A673 (cell line): ENCODE measurements around the gene PANX2. TPM values are rescaled to one million over a fixed set of nuclear protein-coding genes. Genes with fewer than 3 reads are reported as not detected.

Experiments
- BruUV-seq: library from RNA; stranded (reverse); fragments of 400-500 nt; replicated peaks from 2 replicates; lab custom pipeline; 2021; lab: Mats Ljungman, UMichigan
- CTCF ChIA-PET: fragments of 300-600 bp; sonication (Branson Sonifier 250); formaldehyde crosslinking; loops from one replicate; lab custom pipeline; 2022; ENCODE audit warnings: antibody characterized with exemption; lab: Charles Lee
- POLR2A ChIA-PET: fragments of 300-600 bp; sonication (Branson Sonifier 250); formaldehyde crosslinking; loops from one replicate; lab custom pipeline; 2022; ENCODE audit warnings: antibody characterized with exemption; ENCODE audit not compliant: low non-redundant PET; lab: Charles Lee
- DNase-seq: peaks from one replicate; pipeline ENCODE4 v3.0.0-alpha.2; 2015; ENCODE audit warnings: low spot score
- H3K27ac ChIP-seq: fragments of 200-600 bp; sonication (generic); 2 replicates; pipeline ENCODE4 v1.5.1; 2016; ENCODE audit warnings: mixed run types, low read depth, mild to moderate bottlenecking, mixed read lengths, antibody characterized with exemption, low read length; ENCODE audit not compliant: poor library complexity, severe bottlenecking
- H3K27me3 ChIP-seq: fragments of 200-600 bp; sonication (generic); replicated peaks from 2 replicates; pipeline ENCODE4 v1.6.1; 2017; ENCODE audit warnings: mixed run types, low read depth, mild to moderate bottlenecking, mixed read lengths, antibody characterized with exemption, low read length; ENCODE audit not compliant: insufficient read depth, poor library complexity
- H3K36me3 ChIP-seq: fragments of 200-600 bp; sonication (generic); 2 replicates; pipeline ENCODE4 v1.6.1; 2016; ENCODE audit warnings: mixed run types, mild to moderate bottlenecking, mixed read lengths, antibody characterized with exemption, low read length; ENCODE audit not compliant: insufficient read depth, poor library complexity, severe bottlenecking
- H3K4me1 ChIP-seq: fragments of 200-600 bp; sonication (generic); 2 replicates; pipeline ENCODE4 v1.6.1; 2017; ENCODE audit warnings: mixed run types, mild to moderate bottlenecking, mixed read lengths, antibody characterized with exemption, low read length; ENCODE audit not compliant: insufficient read depth, poor library complexity, severe bottlenecking
- H3K4me3 ChIP-seq: fragments of 200-600 bp; sonication (generic); 2 replicates; pipeline ENCODE4 v1.5.1; 2016; ENCODE audit warnings: low read depth, mixed run types, mild to moderate bottlenecking, mixed read lengths, low read length; ENCODE audit not compliant: poor library complexity, severe bottlenecking
- H3K9me3 ChIP-seq: fragments of 200-600 bp; sonication (generic); 2 replicates; pipeline ENCODE4 v1.6.1; 2016; ENCODE audit warnings: mixed run types, low read depth, mild to moderate bottlenecking, mixed read lengths, antibody characterized with exemption, low read length; ENCODE audit not compliant: poor library complexity, severe bottlenecking
- CTCF ChIP-seq: fragments of 300-800, 200-600 bp; sonication (generic); conservative IDR thresholded peaks from 2 replicates; pipeline ENCODE4 v1.5.1; 2017; ENCODE audit warnings: low read depth, mild to moderate bottlenecking, antibody characterized with exemption, low read length, moderate library complexity, mixed read lengths
- EZH2 ChIP-seq: fragments of 200-600 bp; sonication (generic); IDR thresholded peaks from 2 replicates; pipeline ENCODE4 v1.6.1; 2017; ENCODE audit warnings: borderline replicate concordance, low read depth, mild to moderate bottlenecking, mixed read lengths, antibody characterized with exemption, low read length; ENCODE audit not compliant: poor library complexity, severe bottlenecking
- intact Hi-C: fragments of 100-400 bp; cut with micrococcal nuclease; formaldehyde crosslinking; loops from one replicate; pipeline ENCODE4 v1.10.0; 2022; ENCODE audit not compliant: unreplicated experiment
- total RNA-seq: library from RNA; stranded (reverse); gene quantifications from 2 replicates; pipeline ENCODE4 v1.2.3, GENCODE V29; 2021

Gene PANX2
- total RNA-seq, 1 experiment from 2014 or later: 7.6 TPM

- intact Hi-C loops: no loop called here
- peaks cover 14% of the 10 kb centered on the region for H3K4me1 ChIP-seq
- no peaks in the 10 kb centered on the region for H3K27me3 ChIP-seq
- CTCF ChIA-PET: no interaction called here
- no TSS peak for BruUV-seq
- 0 out of 2 replicates have a peak, but pooled peaks have one; percentile 28 for TF ChIP-seq CTCF
- TF ChIP-seq EZH2: no peak
- POLR2A ChIA-PET: no interaction called here
- peaks cover 64% of the 10 kb centered on the region for H3K36me3 ChIP-seq
- DNase-seq: no peak
- no peak overlapping the region for H3K27ac ChIP-seq
- H3K4me3 ChIP-seq: no peak overlapping the region
- no peaks in the 10 kb centered on the region for H3K9me3 ChIP-seq
These were observed 51.1 kb downstream of the PANX2 start for GRCh38 chr22:50221410-50222300.

DNA sequence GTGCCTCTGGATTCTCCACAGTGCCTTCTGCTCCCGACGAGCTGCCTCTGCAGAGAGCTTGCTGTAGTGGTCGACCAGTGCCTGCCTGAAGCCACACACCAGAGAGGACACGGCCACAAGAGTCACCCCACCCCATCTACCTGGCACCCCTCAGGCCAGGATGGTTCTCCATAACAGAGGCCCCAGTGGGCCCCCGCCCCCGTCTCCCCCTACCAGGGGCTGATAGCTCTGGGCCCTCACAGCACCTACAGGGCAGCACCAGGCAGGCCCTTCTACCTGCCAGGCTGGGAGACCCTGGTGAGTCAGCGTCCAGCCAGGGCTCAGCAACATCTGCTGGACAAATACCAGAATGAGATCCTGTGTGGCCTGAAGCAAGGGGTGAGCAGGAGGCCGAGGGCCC, 52.0 kb downstream of the PANX2 start:
- H3K27ac ChIP-seq: no peak overlapping the region
- H3K4me1 ChIP-seq: peaks cover 14% of the 10 kb centered on the region
- TF ChIP-seq CTCF: no peak
- no peak for TF ChIP-seq EZH2
- peaks cover 57% of the 10 kb centered on the region for H3K36me3 ChIP-seq
- CTCF ChIA-PET: no interaction called here
- no peak overlapping the region for H3K4me3 ChIP-seq
- intact Hi-C loops: no loop called here
- BruUV-seq: no TSS peak
- DNase-seq: no peak
- POLR2A ChIA-PET: no interaction called here
- no peaks in the 10 kb centered on the region for H3K9me3 ChIP-seq
- no peaks in the 10 kb centered on the region for H3K27me3 ChIP-seq

GRCh38 chr22:50224071-50224470, 53.5 kb downstream of the PANX2 start:
- CTCF ChIA-PET: no interaction called here
- intact Hi-C loops: no loop called here

More at GRCh38 chr22:50224071-50224470, 53.5 kb downstream of the PANX2 start:
- Histone ChIP-seq H3K4me3 (no peak overlapping the region), H3K4me1 (peaks cover 8% of the 10 kb centered on the region), H3K27me3 (no peaks in the 10 kb centered on the region), H3K9me3 (no peaks in the 10 kb centered on the region), H3K36me3 (peaks cover 42% of the 10 kb centered on the region), H3K27ac (no peak overlapping the region)
- no peak for DNase-seq
- no TSS peak for BruUV-seq
- TF ChIP-seq CTCF: no peak
- TF ChIP-seq EZH2: no peak
- POLR2A ChIA-PET: no interaction called here
